CD14-positive monocyte (primary cell): ENCODE data around the gene EEFSEC. TPM values are rescaled to one million over a fixed set of nuclear protein-coding genes. Genes with fewer than 3 reads are reported as not detected.

ENCODE experiments used
- DNase-seq, 3 donors: peaks; one replicate each; pipeline ENCODE4 v3.0.0-alpha.2; 2011 to 2022
- H2AFZ ChIP-seq: 2 replicates; pipeline ENCODE4 v1.6.0; 2012; ENCODE audit warnings: mild to moderate bottlenecking, low read depth, low read length, inconsistent platforms; ENCODE audit not compliant: insufficient read depth, poor library complexity, severe bottlenecking
- H3K27ac ChIP-seq, 2 donors: 1 replicate in 1 of 2; 2 replicates in 1 of 2; pipeline ENCODE4 v1.5.1; 2012 to 2013; ENCODE audit warnings: low read length in 2 of 2, control low read depth in 1 of 2, inconsistent platforms in 1 of 2, low read depth in 1 of 2, mild to moderate bottlenecking in 1 of 2
- H3K27me3 ChIP-seq, 2 donors: one replicate each; pipeline versions ENCODE4 v1.6.0 to v1.6.1; 2011 to 2013; ENCODE audit warnings: low read length in 2 of 2; ENCODE audit not compliant: control insufficient read depth in 2 of 2, insufficient read depth in 2 of 2
- H3K36me3 ChIP-seq, 2 donors: replicated peaks in 1 of 2; 1 replicate in 1 of 2; 2 replicates in 1 of 2; pipeline versions ENCODE4 v1.5.1 to v1.6.1; 2012 to 2013; ENCODE audit warnings: low read length in 2 of 2, control low read depth in 1 of 2, inconsistent platforms in 1 of 2, mild to moderate bottlenecking in 1 of 2; ENCODE audit not compliant: insufficient read depth in 2 of 2, control insufficient read depth in 1 of 2
- H3K4me1 ChIP-seq, 2 donors: 1 replicate in 1 of 2; 2 replicates in 1 of 2; pipeline versions ENCODE4 v1.5.1 to v1.6.1; 2012 to 2013; ENCODE audit warnings: low read length in 2 of 2, control low read depth in 1 of 2, inconsistent platforms in 1 of 2, mild to moderate bottlenecking in 1 of 2, moderate library complexity in 1 of 2; ENCODE audit not compliant: insufficient read depth in 2 of 2, control insufficient read depth in 1 of 2
- H3K4me2 ChIP-seq: replicated peaks from 2 replicates; pipeline ENCODE3; 2012; ENCODE audit warnings: low read length, moderate library complexity, mild to moderate bottlenecking; ENCODE audit not compliant: poor library complexity, severe bottlenecking; ENCODE audit errors: extremely low read depth
- H3K4me3 ChIP-seq, 3 experiments: fragments of 200-600 bp in 1 of 3; sonication (generic) in 1 of 3; replicated peaks in 1 of 3; 1 replicate in 2 of 3; 2 replicates in 1 of 3; pipeline ENCODE4 v1.5.1; 2011 to 2013; ENCODE audit warnings: low read length in 3 of 3, mild to moderate bottlenecking in 3 of 3, control low read depth in 2 of 3, low read depth in 2 of 3, inconsistent platforms in 1 of 3, moderate library complexity in 1 of 3
- H3K79me2 ChIP-seq: 2 replicates; pipeline ENCODE4 v1.6.0; 2012; ENCODE audit warnings: mild to moderate bottlenecking, control low read depth, inconsistent platforms, low read length, moderate library complexity; ENCODE audit not compliant: insufficient read depth
- H3K9ac ChIP-seq: 2 replicates; pipeline ENCODE4 v1.6.0; 2017; ENCODE audit warnings: low read length, mild to moderate bottlenecking; ENCODE audit not compliant: insufficient read depth, poor library complexity, severe bottlenecking
- H3K9me3 ChIP-seq, 2 donors: replicated peaks in 1 of 2; 1 replicate in 1 of 2; 2 replicates in 1 of 2; pipeline versions ENCODE4 v1.5.1 to v1.6.1; 2012 to 2013; ENCODE audit warnings: low read length in 2 of 2, control low read depth in 1 of 2; ENCODE audit not compliant: control insufficient read depth in 1 of 2, insufficient read depth in 1 of 2
- H4K20me1 ChIP-seq: 2 replicates; pipeline ENCODE4 v1.6.0; 2012; ENCODE audit warnings: mild to moderate bottlenecking, low read length, control low read depth, moderate library complexity; ENCODE audit not compliant: insufficient read depth
- H3K27ac Mint-ChIP-seq, 7 donors: one replicate each; pipeline ENCODE4 v1.8.0; 2020; ENCODE audit warnings: mild to moderate bottlenecking in 7 of 7, mixed read lengths in 7 of 7, moderate library complexity in 6 of 7, inconsistent platforms in 2 of 7
- H3K27me3 Mint-ChIP-seq, 3 donors: one replicate each; pipeline ENCODE4 v1.8.0; 2021 to 2022; ENCODE audit warnings: low read depth in 3 of 3, mild to moderate bottlenecking in 3 of 3, mixed read lengths in 3 of 3, moderate library complexity in 3 of 3, inconsistent platforms in 1 of 3
- H3K36me3 Mint-ChIP-seq, 2 donors: one replicate each; pipeline ENCODE4 v1.8.0; 2020; ENCODE audit warnings: mixed read lengths in 2 of 2, inconsistent platforms in 1 of 2, mild to moderate bottlenecking in 1 of 2
- H3K4me1 Mint-ChIP-seq: one replicate; pipeline ENCODE4 v1.8.0; 2020; ENCODE audit warnings: mild to moderate bottlenecking, mixed read lengths
- H3K4me3 Mint-ChIP-seq, 2 donors: one replicate each; pipeline ENCODE4 v1.8.0; 2020; ENCODE audit warnings: mild to moderate bottlenecking in 2 of 2, mixed read lengths in 2 of 2, moderate library complexity in 1 of 2
- H3K9me3 Mint-ChIP-seq, 7 donors: one replicate each; pipeline ENCODE4 v1.8.0; 2020 to 2022; ENCODE audit warnings: mixed read lengths in 7 of 7, mild to moderate bottlenecking in 6 of 7, moderate library complexity in 6 of 7, inconsistent platforms in 2 of 7
- CTCF ChIP-seq: fragments of 200-600 bp; IDR thresholded peaks from one replicate; pipeline ENCODE4 v1.8.0; 2022; ENCODE audit warnings: antibody characterized with exemption, mild to moderate bottlenecking
- WGBS: methylation state at CpG from one replicate; pipeline ENCODE4 v1.1.5; 2013; ENCODE audit warnings: missing lambda C conversion rate; ENCODE audit not compliant: insufficient coverage; 5-methylcytosine and 5-hydroxymethylcytosine counted together
- intact Hi-C, 2 donors: fragments of 100-400 bp; cut with micrococcal nuclease; formaldehyde crosslinking; loops; one replicate each; pipeline versions ENCODE4 v1.15.0 to v1.15.1; 2023
- polyA plus RNA-seq, 3 donors: library from polyadenylated mRNA; depleted of rRNA in 1 of 3; unstranded in 2 of 3; stranded (reverse) in 1 of 3; fragments of 300-500 nt in 2 of 3; fragments of >200 nt in 1 of 3; fragmentation: Illumina TruSeq in 2 of 3; gene quantifications; 1 replicate in 2 of 3; 2 replicates in 1 of 3; pipeline ENCODE4 v1.2.3, GENCODE V29; 2012 to 2021

EEFSEC gene
- polyA plus RNA-seq, 3 donors: 13.3 to 14.9 (median 14.9) TPM

- no peak for TF ChIP-seq CTCF
- H3K4me3 ChIP-seq: no peak overlapping the region
- peaks cover 3% of the 10 kb centered on the region in 2 donors for H3K36me3 Mint-ChIP-seq
These were observed 78.3 kb downstream of the EEFSEC start for GRCh38 chr3:128231606-128232005.

DNA sequence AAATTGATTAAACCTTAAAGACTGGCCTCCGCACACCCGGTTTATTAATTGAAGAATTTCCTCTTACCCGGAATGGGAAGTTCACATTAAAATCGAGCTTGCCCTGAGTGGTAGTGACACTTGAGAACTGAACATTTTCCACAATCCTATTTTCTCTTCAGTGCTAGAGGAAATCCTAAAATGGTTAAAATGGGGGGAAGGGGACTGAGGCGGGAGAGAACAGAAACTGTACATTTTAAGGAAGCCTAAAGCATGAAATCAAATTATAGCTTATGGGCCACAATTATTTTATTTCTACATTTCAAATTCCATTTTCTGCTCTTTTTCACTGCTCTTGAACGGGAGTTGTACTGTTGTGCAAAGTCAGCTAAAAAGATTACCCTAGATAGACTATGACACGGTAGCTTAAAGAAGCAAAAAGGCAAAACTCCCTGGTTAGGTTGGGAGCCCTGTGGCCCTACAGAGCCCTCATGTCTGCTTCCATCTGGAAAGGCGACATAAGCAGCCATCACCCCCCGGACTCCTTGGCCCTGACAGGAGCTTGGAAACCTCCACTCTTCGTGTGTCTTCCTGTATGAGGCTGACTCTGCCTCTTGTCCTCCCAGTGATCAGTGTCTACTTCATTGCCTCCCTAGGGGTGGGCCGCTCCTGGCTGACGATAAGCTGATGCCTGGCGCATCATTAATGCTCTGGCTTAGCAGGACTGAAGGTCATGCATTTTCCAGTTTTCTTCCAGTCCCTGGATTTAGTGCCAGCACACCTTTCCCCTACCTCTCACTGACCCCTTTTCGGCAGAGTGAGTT lies 79.3 kb downstream of the EEFSEC start:
- H3K4me3 ChIP-seq: no peak overlapping the region
- peaks cover 3% of the 10 kb centered on the region in 2 donors for H3K36me3 Mint-ChIP-seq
- DNase-seq: no peak
- peak overlapping the region in 1 of 7 donors; percentile 38 for H3K27ac Mint-ChIP-seq
- peaks cover 18% of the 10 kb centered on the region for H3K4me1 Mint-ChIP-seq
- TF ChIP-seq CTCF: no peak
- H3K9me3 ChIP-seq: no peaks in the 10 kb centered on the region
- WGBS: 100% methylated on average over 6 of the region's 14 CpGs
- H3K79me2 ChIP-seq: no peaks in the 10 kb centered on the region
- no peaks in the 10 kb centered on the region for H3K27me3 ChIP-seq
- H3K9me3 Mint-ChIP-seq: no peaks in the 10 kb centered on the region
- intact Hi-C loops: no loop called here
- H2AFZ ChIP-seq: no peak overlapping the region
- peaks cover 4 to 12% of the 10 kb centered on the region in 2 donors for H3K4me1 ChIP-seq
- H4K20me1 ChIP-seq: no peaks in the 10 kb centered on the region
- no peak overlapping the region for H3K4me3 Mint-ChIP-seq
- no peak overlapping the region for H3K9ac ChIP-seq
- H3K4me2 ChIP-seq: no peak overlapping the region
- H3K36me3 ChIP-seq: no peaks in the 10 kb centered on the region
- peaks cover 0 to 3% (median 0%) of the 10 kb centered on the region in 3 donors for H3K27me3 Mint-ChIP-seq
- no peak overlapping the region for H3K27ac ChIP-seq

More at GRCh38 chr3:128231606-128232005, 78.3 kb downstream of the EEFSEC start:
- no peak for DNase-seq
- Mint-ChIP-seq H3K27ac (no peak overlapping the region), H3K9me3 (no peaks in the 10 kb centered on the region), H3K4me3 (no peak overlapping the region), H3K4me1 (peaks cover 14% of the 10 kb centered on the region), H3K27me3 (peaks cover 0 to 4% (median 0%) of the 10 kb centered on the region in 3 donors)
- Histone ChIP-seq H4K20me1 (peaks cover 3% of the 10 kb centered on the region), H3K4me2 (no peak overlapping the region), H3K79me2 (no peaks in the 10 kb centered on the region), H3K36me3 (no peaks in the 10 kb centered on the region), H2AFZ (no peak overlapping the region), H3K27me3 (no peaks in the 10 kb centered on the region), H3K4me1 (peaks cover 2 to 11% of the 10 kb centered on the region in 2 donors), H3K27ac (no peak overlapping the region), H3K9ac (no peak overlapping the region), H3K9me3 (no peaks in the 10 kb centered on the region)
- 86% methylated on average over 1 of the region's 6 CpGs for WGBS
- intact Hi-C loops: no loop called here
